Measurements from ENCODE around the gene TTYH3. TPM values are rescaled to one million over a fixed set of nuclear protein-coding genes. Genes with fewer than 3 reads are reported as not detected.
"Not testable (repeated sequence)": the region's sequence is repeated elsewhere in the genome, so short reads cannot be mapped to it uniquely, and the experiment has no call there.

Gene TTYH3
- total RNA-seq, 1 donor from 2014 or later, result 35.6 TPM

DNA sequence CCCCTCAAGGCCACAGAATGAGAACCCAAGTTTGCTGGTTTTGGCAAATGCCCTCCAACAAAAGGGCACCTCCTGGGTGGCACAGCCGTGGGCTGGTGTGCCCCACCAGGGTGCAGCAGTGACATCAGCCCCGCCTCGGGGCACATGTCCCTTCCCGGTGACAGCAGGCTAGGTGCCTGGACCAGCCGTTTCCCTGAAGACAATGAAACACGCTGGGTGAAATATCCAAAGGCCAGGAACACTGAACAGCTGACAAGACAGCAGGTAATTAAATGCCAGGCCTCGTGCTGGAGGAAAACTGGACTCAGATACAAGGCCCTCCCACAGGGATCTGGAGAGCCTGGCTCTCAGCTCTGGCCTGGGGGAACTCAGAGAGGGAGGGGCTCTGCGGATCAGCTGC lies 44.8 kb downstream of the TTYH3 start:
- intact Hi-C loops (cut with micrococcal nuclease); H3K36me3 Mint-ChIP-seq (ENCODE audit: low read depth); H3K4me1 Mint-ChIP-seq; H3K9me3 Mint-ChIP-seq; DNase-seq; H3K4me3 Mint-ChIP-seq; H3K27ac Mint-ChIP-seq: not testable (repeated sequence)
- H3K27me3 Mint-ChIP-seq, result peaks cover 15% of the 10 kb centered on the region

DNA sequence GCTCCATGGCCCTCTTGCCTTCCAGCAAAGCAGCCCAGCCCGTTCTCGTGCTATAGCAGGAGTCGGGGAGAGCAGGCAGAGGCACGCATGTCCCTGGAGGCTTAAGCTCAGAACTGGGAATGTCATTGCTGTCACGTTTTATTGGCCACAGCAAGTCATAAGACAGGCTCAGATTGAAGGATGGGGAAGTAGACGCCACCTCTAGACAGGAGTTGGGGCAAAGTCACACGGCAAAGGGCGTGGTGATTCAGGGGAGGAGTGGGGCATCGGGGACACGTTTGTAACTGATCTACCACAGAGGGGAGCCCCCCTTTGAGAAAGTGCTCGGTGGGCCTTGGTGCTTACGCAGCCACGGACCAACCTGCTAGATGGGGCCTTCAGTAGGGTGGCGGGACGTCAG lies 46.7 kb downstream of the TTYH3 start:
- H3K27me3 Mint-ChIP-seq, result peaks cover 18% of the 10 kb centered on the region
- H3K4me3 Mint-ChIP-seq; intact Hi-C loops (cut with micrococcal nuclease); H3K27ac Mint-ChIP-seq; DNase-seq; H3K36me3 Mint-ChIP-seq (ENCODE audit: low read depth); H3K4me1 Mint-ChIP-seq; H3K9me3 Mint-ChIP-seq: not testable (repeated sequence)

DNA sequence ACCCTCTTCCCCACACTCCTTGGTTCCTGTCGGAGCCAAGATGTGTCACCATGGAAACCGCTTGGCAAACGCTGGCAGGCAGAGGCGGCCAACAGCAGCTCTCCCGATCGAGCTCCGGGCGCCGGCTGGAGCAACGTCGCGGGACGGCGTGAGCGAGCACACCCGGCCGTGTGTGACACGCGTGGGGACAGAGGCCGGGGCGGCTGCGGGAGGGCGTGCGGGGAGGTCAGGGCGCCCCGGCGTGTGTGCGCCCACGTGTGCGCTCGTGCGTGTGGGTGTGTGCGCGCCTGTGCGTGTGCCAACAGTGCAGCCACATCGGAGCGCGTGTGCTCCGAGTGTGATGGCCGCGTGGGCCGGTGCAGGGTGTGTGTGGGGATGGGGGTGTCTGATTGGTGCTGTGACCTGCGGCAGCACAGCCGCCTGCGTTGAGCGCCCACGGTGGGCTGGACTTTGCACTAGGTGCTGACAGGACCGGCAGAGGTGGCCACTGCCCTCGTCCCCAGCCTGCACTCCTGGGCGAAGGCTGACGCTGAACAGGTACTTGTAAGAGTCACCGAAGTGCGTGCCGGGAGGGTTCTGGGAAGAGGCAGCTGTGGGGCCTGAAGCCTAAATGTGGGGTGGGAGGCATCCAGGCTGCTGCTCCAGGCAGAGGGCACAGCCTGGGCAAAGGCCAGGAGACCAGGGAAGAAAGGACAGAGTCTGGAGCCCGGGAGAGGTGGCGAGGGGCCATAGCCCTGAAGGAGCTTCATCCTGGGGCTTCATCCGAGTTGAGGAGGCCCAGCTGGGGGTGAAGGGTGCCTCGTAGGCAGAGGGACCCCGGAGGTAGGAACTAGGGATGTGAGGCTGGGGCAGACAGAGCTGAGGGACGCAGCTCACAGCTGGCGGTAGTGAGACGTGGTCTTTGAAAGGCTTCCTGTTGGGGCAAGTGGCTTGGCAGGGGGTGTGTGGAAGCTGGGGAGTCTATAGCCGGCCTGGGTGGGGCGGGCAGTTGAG lies 47.6 kb downstream of the TTYH3 start:
- H3K27me3 Mint-ChIP-seq, result peaks cover 14% of the 10 kb centered on the region
- H3K4me3 Mint-ChIP-seq; intact Hi-C loops (cut with micrococcal nuclease): not testable (repeated sequence)

DNA sequence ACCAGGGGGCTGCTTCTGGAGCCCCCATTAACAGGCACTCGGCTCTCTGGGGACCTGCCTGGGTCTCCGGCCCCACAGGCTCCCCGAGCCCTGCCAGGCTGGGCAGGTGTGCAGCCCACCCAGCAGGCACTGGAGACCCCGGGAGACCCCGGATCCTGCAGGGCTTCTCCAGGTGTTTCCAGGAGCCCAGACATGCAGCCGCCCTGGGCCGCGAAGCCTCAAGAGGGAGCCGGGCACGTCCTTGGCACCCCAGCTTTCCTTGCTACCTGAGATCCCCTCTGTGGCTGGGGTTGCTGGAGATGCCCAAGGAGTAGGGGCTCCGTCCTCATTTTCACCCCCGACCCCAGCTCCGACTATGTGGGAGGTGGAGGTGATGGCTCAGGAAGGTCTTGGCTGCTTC lies 48.5 kb downstream of the TTYH3 start:
- H3K4me3 Mint-ChIP-seq, result no peak overlapping the region
- no peak for DNase-seq
- H3K27me3 Mint-ChIP-seq, result peaks cover 12% of the 10 kb centered on the region
- H3K4me1 Mint-ChIP-seq, result no peaks in the 10 kb centered on the region
- no peaks in the 10 kb centered on the region for H3K9me3 Mint-ChIP-seq
- no peak overlapping the region for H3K27ac Mint-ChIP-seq
- no peaks in the 10 kb centered on the region for H3K36me3 Mint-ChIP-seq (ENCODE audit: low read depth)
- intact Hi-C loops (cut with micrococcal nuclease), result no loop called here

More for the DNA sequence above, 47.6 kb downstream of the TTYH3 start:
- H3K4me1 Mint-ChIP-seq; H3K36me3 Mint-ChIP-seq (ENCODE audit: low read depth); H3K9me3 Mint-ChIP-seq; H3K27ac Mint-ChIP-seq; DNase-seq: not testable (repeated sequence)

DNA sequence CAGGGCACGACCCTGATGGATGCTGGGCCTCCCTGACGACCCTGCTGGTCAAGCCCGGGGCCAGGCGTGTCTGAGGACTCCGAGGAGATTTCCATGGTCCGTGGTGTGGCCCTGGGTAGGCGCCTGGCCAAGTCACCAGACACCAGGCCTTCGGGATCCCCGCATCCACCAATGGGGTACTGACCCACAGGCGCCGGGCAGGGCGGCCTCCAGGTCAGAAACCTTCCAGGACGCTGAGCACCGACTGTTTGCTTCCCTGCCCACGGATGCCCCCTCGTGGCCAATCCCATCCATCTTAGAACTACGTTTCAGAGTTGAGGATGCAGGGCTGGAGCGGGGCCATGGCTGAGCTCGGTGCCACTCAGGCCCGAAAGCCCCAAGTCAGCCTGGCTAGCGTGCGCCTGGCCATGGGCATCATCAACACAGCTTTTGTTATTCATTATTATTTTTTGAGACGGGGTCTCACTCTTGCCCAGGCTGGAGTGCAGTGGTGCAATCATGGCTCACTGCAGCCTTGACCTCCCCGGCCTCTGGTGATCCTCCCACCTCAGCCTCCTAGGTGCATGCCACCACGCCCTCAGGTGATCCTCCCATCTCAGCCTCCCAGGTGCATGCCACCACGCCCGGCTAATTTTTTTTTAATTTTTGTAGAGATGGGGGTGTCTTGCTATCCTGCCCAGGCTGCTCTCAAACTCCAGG lies 49.2 kb downstream of the TTYH3 start:
- intact Hi-C loops (cut with micrococcal nuclease), result no loop called here
- Mint-ChIP-seq H3K36me3 (ENCODE audit: low read depth) (no peaks in the 10 kb centered on the region), H3K27me3 (peaks cover 13% of the 10 kb centered on the region), H3K4me3 (no peak overlapping the region), H3K27ac (no peak overlapping the region), H3K4me1 (no peaks in the 10 kb centered on the region), H3K9me3 (no peaks in the 10 kb centered on the region)
- peak; percentile 86 for DNase-seq

DNA sequence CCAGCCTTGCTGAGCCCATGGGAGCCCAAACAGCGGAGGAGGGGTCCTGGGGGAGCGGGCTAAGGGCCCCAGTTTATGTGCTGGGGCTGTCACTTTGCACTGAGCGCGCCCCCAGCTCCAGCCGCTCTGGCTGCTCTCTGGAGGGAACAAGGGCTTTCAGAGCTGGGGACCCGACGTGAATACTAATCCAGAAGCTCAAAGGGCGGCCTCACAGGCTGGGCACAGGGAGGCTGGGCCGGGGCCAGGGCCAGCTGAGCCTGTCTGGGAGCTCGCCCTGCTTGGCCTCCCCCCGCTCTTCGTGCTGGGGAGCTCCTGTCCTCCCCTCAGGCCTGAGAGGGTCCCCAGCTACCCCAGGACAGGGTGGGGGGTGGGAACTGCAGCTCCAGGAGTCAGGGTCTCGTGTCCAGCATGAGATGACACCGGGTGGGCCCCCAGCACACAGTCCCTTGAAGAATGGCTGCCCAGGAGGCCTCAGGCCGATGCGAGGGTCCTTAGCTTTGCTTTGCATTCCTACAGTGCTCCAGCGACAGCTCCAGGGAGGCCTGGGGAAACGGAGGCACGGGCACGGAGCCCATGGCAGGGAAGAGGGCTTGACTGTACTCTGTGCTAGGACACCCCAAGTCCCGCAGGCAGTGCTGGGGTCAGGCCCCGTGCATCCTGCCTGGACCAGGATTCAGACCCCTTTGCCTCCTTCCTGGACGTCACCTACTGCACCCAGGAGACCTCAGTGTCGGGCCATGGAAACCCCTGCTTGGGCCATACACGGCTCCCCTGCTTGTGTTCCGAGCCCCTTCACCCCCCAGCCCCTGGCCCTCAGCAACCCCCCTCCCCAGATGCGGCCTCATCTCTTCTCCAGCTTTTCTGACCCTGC lies 50.4 kb downstream of the TTYH3 start:
- Mint-ChIP-seq H3K4me3 (no peak overlapping the region), H3K9me3 (no peaks in the 10 kb centered on the region), H3K4me1 (no peaks in the 10 kb centered on the region), H3K36me3 (ENCODE audit: low read depth) (no peaks in the 10 kb centered on the region), H3K27ac (no peak overlapping the region), H3K27me3 (peaks cover 21% of the 10 kb centered on the region)
- intact Hi-C loops (cut with micrococcal nuclease), result no loop called here
- DNase-seq, result no peak

DNA sequence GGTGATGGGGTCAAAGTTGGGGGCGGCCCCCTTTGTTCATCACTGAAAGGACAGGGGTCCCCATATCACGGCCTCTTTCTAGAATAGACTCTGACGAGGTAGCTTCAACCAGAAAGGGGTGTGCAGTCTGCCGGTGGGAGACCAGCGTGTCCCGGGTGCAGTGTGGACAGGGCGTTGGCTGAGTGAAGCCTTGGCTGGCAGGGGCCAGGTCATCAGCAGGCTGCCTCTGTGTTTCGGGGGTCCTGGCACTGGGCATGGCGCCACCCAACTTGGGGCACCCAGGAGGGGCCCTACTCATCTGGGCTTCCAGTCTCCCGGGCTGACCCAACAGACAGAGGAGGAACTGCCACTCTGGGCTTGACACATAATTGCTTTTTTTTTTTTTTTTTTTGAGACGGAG lies 52.7 kb downstream of the TTYH3 start:
- Mint-ChIP-seq H3K27ac (no peak overlapping the region), H3K4me1 (peaks cover 6% of the 10 kb centered on the region), H3K4me3 (no peak overlapping the region), H3K36me3 (ENCODE audit: low read depth) (no peaks in the 10 kb centered on the region), H3K9me3 (no peaks in the 10 kb centered on the region), H3K27me3 (peaks cover 37% of the 10 kb centered on the region)
- no peak for DNase-seq
- intact Hi-C loops (cut with micrococcal nuclease), result no loop called here

DNA sequence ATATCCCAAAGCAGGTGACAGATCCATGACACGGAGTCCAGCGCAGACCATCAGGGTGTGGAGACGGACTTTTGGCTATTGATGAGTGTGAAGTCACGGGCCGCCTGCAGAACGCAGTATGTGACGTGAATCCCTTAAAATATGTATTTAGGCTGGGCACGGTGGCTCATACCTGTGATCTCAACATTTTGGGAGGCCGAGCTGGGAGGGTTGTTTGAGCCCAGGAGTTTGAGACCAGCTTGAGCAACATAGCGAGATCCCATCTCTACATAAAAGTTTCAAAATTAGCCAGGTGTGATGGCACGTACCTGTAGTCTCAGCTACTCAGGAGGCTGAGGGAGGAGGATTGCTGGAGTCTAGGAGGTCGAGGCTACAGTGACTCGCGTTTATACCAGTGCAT lies 54.3 kb downstream of the TTYH3 start:
- no peaks in the 10 kb centered on the region for H3K36me3 Mint-ChIP-seq (ENCODE audit: low read depth)
- no peak overlapping the region for H3K4me3 Mint-ChIP-seq
- H3K4me1 Mint-ChIP-seq, result peaks cover 11% of the 10 kb centered on the region
- DNase-seq, result no peak
- H3K9me3 Mint-ChIP-seq, result no peaks in the 10 kb centered on the region
- H3K27me3 Mint-ChIP-seq, result peaks cover 46% of the 10 kb centered on the region
- intact Hi-C loops (cut with micrococcal nuclease), result no loop called here
- H3K27ac Mint-ChIP-seq, result no peak overlapping the region

DNA sequence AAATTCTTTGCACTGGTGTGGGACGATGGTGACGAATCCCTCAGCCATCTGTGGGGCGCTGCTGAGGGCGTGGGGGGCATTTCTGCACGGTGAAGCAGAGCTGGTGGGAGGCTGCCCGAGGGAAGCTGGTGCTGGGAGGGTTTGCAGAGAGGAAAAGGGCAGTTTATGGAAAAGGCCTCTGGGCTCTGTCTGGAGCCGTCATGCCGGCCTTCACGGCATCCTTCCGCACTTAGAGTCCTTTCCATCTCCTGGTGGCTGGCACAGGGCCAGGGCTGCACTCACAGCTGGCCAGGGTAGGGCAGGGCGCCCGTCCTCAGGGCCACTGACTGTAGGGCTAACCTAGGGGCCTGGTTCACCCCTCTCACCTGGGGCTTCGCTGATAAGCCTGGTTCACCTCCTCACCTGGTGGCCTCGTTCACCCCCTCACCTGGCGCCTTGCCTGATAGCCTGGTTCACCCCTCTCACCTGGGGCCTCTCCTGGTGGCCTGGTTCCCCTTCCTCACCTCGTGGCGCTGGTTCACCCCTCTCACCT lies 55.6 kb downstream of the TTYH3 start:
- intact Hi-C loops (cut with micrococcal nuclease), result no loop called here
- H3K27me3 Mint-ChIP-seq, result peaks cover 51% of the 10 kb centered on the region
- H3K27ac Mint-ChIP-seq, result no peak overlapping the region
- H3K36me3 Mint-ChIP-seq (ENCODE audit: low read depth), result no peaks in the 10 kb centered on the region
- no peaks in the 10 kb centered on the region for H3K9me3 Mint-ChIP-seq
- no peak overlapping the region for H3K4me3 Mint-ChIP-seq
- DNase-seq, result no peak
- peaks cover 13% of the 10 kb centered on the region for H3K4me1 Mint-ChIP-seq

DNA sequence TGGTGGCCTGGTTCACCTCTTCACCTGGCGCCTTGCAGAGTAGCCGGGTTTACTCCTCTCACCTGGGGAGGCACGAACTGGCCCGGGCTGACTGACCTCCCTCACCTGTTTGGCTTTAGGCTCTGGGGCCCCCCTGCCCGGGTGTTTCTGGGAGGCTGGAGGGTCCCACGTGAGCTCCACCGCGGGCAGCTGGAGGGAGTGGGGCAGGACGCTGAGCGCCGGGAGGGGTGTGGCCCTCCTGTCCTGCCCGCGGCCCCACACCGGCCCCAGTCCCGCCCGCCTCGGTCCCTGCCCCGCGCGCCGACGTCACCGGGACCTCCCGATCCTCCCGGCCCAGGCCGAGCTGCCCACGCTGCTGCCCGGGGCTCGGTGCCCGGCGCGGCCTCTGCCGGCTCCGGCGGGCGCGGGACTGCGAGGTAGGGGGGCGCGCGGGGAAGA lies 56.1 kb downstream of the TTYH3 start, which contains the start of gene AMZ1:
Gene AMZ1 (plus strand): TSS at position 322 of the 438 bp plus-strand sequence. CDS start 12,250 bp downstream, outside the sequence.
- Mint-ChIP-seq H3K36me3 (ENCODE audit: low read depth) (no peaks in the 10 kb centered on the region), H3K4me1 (peaks cover 13% of the 10 kb centered on the region), H3K27me3 (peaks cover 47% of the 10 kb centered on the region), H3K27ac (no peak within 1 kb of the TSS), H3K9me3 (no peaks in the 10 kb centered on the region), H3K4me3 (peak within 1 kb of the TSS; percentile 14)
- no peak for DNase-seq
- intact Hi-C loops (cut with micrococcal nuclease), result no loop called here

DNA sequence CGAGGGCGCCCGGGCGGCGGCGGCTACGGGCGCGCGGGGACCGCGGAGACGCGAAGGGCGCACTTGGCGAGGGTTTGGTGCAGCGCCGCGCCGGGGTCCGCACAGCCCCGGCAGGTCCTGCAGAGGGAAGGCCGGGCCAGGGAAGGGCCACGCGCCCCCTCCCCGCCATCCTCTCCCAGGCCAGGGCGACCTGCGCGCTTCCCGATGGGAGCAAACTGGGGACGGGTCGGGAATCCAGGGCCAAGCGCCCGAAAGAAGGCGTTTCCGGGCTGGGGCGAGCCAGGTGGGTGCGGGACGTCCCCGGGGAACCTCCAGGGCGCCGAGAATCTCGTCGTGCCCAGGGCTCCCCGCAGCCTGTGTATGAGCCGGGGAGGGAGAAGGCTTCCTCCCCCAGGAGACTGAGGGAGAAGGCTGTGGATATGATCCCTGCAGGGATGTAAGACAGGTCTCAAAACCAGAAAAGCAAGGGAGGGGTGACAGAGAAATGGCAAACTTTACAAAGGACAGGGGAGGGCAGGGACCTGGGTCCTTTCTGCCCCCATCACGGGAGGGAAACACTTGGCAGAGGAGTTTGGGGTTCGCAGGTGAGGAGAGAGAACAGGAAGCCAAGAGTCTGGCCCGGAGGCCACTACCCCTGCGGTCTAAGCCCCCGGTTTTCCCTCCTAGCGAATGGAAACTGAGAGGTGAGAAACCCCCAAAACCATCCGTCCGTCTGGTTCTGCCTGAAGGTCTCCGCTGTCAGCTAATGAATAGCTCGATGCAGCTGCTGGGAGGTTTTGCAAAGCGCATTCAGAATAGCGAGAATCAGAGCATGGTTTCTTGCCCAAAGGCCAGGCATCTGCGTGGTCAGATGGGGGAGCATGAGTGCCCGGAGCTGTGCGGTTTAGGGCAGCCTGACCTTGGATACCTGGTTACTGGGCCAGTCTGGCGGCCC lies 56.9 kb downstream of the TTYH3 start:
- Mint-ChIP-seq H3K36me3 (ENCODE audit: low read depth) (no peaks in the 10 kb centered on the region), H3K27me3 (peaks cover 47% of the 10 kb centered on the region), H3K27ac (no peak overlapping the region), H3K9me3 (no peaks in the 10 kb centered on the region), H3K4me1 (peaks cover 13% of the 10 kb centered on the region), H3K4me3 (peak overlapping the region; percentile 14)
- no peak for DNase-seq
- intact Hi-C loops (cut with micrococcal nuclease), result no loop called here

DNA sequence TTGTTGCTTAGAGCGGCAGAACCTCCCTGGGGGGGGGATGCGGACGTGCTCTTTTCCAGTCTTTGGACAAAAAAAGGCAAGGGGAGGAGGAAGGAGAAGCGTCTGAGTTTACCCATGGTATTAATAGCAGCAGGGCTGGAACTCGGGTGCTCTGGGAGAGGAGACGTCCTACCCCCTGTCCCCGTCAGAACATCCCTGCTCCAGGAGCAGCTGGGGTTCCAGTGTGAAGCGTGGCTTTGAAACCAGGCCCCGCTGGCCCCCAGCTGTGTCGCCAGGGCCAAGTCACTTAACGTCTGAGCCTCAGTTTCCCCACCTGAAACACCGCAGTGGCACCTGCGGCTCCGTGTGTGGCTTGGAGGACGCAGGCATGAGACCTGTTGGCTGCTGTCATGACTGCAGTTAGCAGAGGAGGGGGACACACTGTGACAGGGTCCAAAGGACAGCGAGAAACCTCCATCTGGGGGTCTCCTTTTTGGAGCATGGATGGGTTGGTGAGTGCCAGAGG lies 57.6 kb downstream of the TTYH3 start:
- Mint-ChIP-seq H3K27ac (no peak overlapping the region), H3K9me3 (no peaks in the 10 kb centered on the region), H3K27me3 (peaks cover 46% of the 10 kb centered on the region), H3K4me1 (peaks cover 13% of the 10 kb centered on the region), H3K4me3 (no peak overlapping the region), H3K36me3 (ENCODE audit: low read depth) (no peaks in the 10 kb centered on the region)
- intact Hi-C loops (cut with micrococcal nuclease), result no loop called here
- no peak for DNase-seq

Measured in activated CD4-positive, alpha-beta T cell treated with anti-CD3 and anti-CD28 coated beads, Interleukin-2, amount 10 ng/mL, durations not matched to agents 24 days and 14 days (primary cell).